HG03378 (cell line): ENCODE data around the gene GTF2IRD1.
"Not testable (repeated sequence)": the region's sequence is repeated elsewhere in the genome, so short reads cannot be mapped to it uniquely, and the experiment has no call there.

ENCODE experiments used
- ATAC-seq: cut with Tn5 transposase; IDR thresholded peaks from one replicate; pipeline ENCODE4 v1.9.1; 2021; ENCODE audit warnings: mild to moderate bottlenecking, moderate library complexity; ENCODE audit not compliant: unreplicated experiment

The GTF2IRD1 gene

DNA sequence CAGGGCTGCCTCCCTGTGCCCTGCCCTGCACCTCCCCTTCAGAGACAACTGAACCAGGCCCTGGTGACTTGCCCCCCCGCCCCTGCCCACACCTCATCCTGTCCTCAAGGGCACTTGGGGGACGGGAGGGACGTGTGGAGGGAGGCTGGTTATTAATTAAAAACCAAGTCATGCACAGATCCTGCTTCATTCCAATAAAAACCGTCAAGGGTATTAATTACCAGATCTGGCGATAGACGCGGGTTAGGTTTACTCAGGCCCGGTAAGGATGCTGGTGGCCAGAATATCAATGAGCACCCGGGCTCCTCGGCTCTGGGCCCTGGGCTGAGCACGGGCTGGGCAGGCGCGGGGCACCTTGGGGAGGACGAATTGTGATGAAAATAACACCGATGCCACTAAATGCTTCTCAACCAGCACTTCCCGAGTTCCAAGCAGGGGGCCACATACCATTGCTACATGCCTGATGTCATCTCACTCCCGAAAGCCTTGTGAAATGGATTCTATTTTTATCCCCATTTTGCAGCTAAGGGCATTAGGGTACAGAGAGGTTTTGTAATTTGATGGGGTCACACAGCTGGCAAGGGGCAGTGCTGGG, 24.5 kb upstream of the GTF2IRD1 start:
- ATAC-seq = no peak

DNA sequence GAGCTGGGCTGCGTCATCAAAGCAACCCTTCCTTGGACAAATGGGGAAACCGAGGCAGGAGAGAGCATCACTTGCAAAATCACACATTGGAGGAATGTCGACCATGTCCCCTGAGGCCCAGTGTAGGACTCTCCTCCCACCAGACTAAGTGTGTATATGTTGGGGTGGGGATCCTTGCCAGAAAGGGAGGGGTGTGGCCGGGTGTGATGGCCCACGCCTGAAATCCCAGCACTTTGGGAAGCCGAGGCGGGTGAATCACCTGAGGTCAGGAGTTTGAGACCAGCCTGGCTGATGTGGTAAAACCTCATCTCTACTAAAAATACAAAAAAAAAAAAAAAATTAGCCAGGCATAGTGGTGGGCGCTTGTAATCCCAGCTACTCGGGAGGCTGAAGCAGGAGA, 23.3 kb upstream of the GTF2IRD1 start:
- ATAC-seq = not testable (repeated sequence)

DNA sequence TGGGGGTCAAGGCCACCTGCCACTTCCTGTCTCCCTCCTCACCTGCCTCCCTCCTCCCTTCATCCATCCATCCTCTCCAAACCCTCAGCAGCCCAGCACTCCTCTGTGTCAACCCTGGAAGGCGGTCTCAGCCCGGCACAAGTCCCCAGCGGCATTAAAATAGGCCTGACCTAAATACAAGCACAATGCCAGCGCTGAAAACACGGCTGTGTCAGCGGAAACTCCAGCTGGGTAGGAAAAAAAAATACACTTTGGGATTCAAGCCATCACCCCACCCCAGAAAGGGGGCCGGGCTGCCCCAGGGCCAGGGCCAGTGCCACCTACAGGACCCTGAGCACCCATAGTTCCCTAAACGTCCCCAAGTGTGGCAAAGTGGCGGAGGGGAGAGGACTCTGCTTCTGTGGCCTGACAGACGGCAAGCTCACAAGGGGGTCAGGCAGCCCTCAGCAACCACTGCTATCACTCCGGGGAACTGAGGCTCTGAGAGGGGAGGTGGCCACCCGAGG, 22.7 kb upstream of the GTF2IRD1 start:
- no peak for ATAC-seq

DNA sequence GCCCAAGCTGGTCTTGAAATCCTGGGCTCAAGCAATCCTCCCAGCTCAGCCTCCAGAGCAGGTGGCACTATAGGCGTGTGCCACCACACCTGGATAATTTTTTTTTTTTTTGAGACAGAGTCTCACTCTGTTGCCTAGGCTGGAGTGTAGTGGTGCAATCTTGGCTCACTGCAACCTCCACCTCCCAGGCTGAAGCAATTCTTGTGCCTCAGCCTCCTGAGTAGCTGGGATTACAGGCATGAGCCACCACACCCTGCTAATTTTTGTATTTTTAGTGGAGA, 16.5 kb upstream of the GTF2IRD1 start:
- ATAC-seq = not testable (repeated sequence)

DNA sequence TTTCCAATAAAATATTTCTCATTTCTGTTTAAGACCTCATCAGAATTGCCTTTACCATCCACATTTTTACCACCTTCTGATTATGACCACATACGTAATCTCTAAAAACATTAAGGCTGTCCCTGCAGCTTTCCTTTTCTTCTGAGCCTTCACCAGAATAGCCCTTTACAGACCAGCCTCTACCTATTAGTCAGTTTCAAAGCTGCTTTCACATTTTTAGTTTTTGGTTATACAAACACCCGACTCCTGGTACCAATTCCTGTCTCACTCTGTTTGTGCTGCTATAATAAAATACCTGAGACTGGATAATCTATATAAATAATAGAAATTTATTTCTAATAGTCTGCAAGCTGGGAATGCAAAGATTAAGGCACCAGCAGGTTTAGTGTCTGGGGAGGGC, 15.4 kb upstream of the GTF2IRD1 start:
- ATAC-seq = no peak

DNA sequence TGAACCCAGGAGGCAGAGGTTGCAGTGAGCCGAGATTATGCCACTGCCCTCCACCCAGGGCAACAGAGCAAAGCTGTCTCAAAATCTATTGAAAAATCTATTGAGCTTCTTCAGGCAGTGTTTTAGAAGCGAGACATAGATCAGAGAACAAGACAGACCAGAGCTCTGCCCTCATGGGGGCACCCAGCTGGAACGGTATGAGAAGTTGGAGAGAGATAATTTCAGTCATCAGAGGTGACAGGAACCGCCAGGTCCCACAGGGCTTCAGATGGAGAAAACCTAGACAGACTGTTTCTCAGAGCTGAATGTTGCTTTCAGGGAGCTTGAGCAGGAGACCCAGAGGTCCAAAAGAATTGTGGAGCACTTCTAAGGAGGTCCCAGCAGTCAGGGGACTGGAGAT, 14.2 kb upstream of the GTF2IRD1 start:
- ATAC-seq = no peak

DNA sequence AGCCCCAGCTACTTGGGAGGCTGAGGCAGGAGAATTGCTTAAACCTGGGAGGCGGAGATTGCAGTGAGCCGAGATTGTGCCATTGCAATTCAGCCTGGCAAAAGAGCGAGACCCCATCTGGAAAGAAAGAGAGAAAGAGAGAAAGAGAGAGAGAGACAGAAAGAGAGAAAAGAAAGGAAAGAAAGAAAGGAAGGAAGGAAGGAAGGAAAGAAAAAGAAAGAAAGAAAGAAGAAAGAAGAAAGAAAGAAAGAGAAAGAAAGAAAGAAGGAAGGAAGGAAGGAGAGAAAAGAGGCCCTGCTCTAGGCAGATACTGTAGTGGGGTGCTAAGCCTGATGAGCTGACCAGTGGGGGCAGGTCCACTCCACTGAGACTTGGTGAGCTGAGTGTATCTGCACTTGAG, 13.6 kb upstream of the GTF2IRD1 start:
- not testable (repeated sequence) for ATAC-seq

DNA sequence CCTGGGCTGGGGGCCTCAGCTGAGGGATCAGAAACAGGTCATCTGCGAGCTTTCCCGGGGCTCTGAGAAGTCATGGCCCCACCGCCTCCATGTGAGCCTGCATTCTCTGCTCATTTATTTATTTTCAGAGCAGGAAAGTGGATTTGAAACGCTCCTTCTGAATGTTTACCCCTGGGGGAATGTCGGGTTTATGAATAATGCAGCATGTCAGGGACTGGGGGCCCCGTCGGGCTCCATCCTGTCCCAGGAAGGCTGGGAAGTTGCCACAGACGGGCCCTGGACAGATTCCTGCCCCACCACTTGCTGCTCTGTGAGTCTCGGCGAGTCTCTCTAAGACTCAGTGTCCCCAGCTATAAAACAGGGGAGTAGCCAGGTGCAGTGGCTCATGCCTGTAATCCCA, 11.9 kb upstream of the GTF2IRD1 start:
- no peak for ATAC-seq

DNA sequence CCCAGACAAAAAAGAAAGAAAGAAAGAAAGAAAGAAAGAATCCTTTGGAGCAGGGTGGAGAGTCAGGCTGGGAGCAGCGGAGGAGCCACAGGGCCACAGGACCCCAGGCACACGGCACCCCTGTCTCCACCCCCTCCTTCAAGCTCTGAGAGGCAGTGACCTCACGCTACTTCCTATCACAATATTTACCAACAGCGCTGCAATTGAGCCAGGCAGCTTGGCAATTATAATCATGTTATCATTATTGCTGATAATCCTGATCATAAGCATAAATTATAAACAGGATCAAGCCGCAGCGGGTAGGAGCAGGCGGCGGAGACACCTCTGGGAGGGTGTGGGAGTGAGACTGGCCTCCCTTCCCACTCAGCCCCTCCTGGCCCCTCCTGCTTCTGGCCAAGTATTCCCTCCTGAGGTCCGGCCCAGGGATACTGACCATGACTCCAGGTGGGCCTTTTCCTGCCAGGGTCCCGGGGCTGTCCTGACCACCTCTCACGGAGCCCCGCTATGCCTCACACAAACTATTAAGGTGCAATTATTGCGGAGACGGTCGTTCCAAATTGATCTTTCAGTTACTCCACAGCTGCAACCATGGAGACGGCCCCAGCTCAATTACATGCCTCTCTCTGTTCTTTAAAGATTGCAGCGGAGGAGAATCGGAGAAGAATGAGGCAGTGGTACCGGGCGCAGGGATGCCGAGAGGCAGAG, 10.0 kb upstream of the GTF2IRD1 start:
- no peak for ATAC-seq

DNA sequence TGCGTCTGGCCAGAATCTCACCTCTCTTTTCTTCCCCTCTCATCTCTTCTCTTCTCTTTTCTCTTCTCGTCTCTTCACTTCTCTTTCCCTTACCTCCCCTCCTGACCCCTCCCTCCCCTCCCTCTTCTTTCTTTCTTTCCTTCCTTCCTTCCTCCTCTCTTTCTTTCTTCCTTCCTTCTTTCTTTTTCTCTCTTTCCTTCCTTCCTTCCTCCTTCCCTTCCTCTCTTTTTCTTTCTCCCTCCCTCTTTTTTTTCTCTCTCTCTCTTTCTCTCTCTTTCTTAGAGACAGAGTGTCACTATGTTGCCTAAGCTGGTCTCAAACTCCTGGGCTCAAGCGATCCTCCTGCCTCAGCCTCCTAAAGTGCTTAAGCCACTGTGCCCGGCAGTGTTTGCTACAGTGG, 4.6 kb upstream of the GTF2IRD1 start:
- ATAC-seq = no peak

DNA sequence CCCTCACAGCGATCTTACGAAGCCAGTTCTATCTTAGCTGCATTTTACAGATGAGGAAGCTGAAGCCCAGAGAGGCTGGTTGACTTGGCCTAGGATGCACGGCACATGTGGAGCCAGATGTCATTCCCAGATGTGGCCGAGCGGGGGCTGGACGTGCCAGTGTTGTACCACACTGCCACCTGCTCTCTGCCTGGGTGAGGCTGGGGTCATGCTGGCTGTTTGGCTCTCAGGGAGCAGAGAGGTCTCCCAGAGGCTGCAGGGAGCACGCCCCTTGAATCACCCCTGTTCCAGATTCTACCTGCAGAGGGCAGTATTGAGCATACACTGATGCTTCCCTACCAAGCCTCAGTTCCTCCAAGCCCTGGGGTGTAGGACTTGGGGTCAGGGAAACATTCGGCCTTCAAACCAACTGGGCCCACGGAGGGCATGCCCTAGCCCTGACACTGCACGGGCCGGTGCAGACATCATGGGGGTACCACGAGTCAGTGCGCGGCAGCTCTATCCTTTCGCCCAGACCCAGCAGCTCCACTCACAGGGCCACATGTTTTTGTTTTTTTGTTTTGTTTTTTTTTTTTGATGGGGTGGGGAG, 3.8 kb upstream of the GTF2IRD1 start:
- ATAC-seq = no peak

DNA sequence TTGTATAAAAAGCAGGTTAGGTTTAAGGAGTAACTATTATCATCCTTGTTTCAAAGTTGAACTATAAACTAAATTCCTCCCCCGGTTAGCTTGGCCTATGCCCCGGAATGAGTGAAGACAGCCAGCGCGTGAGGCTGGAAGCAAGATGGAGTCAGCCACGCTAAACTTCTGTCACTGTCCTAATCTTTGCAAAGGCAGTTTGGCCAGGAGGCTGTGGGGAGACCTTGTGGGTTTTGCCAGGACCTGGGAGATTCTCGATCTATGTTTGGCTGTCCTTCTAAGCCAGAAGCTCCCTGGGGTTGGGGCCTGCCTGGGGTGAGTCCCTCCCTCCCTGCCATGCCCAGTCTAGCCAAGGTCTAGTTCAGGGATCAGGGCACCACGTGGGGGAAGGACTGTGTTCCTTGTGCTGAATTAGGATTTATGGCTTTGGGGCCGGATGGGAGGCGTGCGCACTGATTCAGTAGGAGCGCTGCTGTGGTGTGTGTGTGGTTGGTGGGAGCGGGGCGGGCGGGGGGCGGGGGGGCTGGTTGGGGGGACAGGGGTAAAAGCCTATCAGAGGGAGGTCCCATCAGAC, 871 bp upstream of the GTF2IRD1 start:
- no peak for ATAC-seq

DNA sequence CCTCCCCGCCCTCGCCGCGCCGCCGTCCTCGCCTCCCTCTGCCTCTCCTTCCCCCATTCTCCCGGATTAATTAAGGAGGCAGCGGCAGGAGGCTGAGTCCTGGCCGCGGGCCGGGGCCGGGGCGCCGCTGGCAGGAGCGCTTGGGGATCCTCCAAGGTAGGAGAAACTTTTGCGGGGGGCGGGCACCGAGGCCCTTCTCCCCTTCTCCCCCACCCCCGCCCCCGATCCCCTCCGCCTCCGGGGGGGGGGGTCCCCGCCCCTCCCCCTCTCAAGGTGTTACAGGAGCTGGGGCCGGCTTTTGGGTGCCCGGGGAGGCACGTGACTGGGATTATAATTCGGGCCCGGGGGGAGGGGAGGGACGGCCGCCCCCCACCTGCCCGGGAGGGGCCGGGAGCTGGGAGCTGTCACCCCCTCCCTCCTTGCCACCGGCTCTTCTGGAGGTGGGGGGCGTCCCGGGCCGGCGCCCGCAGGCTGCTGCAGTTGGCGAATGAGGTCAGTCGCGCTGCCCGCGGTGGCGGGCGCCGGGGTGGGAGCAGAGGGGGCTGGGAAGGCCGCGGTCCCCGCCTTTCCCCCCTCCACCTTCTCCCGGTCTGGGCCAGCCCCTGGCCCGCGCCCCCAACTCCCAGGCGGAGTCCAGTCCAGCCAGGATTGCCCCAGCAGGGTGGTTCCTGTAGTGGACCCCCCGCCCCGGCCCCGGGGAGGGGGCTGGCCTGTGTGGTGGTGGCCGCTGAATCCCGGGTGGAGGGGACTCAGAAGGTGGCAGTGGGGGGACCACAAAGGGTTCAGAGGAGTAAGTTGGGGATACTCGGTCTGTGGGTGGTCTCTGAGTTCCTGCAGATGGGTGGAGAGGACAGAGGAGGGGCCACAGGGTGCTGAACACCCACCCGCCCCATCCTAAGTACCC, 567 bp downstream of the GTF2IRD1 start:
- ATAC-seq = no peak

DNA sequence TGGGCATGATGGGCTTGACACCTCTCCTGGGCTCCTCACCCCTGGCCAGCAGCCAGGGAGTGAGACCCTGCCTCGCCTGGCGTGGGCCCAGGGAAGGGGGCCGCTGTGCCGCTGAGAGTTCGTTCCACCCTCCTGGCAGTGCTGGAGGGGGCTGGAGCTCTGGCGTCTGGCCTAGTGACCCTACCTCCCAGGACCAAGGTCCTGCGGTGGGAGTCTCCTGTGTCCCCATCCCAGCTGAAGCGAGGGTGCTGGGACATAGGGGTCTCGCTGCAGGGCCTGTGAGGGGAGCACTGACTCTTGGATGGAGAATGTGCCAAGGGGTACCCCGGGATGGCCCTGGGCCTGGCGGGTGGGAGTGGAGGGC, 1.2 kb downstream of the GTF2IRD1 start:
- no peak for ATAC-seq

DNA sequence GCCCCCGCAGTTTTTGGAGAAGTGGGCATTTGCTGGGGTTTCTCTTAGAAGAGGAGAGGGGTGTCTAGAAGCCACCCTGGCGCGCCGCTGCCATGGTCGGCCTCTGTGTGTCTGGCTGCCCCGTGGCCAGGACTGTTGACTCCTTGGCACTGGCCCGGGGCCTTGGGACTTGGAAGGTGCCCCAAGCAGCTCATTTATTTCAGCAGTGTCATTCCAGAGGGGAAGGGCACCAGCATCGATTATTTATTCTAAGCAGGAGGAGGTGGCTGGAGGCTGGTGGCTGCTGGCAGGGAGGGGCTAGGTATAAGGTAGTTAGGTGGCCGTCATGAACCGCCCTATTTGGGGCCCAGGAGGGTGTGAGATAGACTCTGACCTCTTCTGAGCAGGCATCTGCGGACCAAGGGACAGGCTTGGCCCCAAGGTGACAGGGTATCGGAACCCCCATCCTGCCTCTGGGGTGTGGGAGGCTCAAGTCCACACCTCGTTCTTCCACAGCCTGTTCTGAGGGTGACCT, 1.6 kb downstream of the GTF2IRD1 start:
- ATAC-seq = no peak

DNA sequence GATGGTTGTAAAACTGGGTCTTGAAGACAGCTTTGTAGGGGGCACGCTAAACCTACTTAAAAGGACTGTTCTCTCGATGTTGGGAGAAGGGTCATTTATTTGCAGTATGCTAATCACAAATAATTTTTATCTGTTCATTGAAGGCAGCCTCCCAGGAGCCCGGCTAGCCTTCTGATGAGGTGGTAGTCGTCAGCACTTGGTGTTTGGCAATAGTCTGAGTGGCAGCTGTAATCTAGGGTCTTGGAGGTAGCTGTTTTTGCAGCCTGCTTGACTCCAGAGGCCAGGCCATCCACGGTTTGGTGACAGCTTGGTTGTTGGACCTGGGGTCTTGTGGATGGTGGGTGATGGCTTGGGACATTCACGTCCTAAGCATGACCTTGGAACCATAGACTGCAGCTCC, 2.2 kb downstream of the GTF2IRD1 start:
- ATAC-seq = no peak

DNA sequence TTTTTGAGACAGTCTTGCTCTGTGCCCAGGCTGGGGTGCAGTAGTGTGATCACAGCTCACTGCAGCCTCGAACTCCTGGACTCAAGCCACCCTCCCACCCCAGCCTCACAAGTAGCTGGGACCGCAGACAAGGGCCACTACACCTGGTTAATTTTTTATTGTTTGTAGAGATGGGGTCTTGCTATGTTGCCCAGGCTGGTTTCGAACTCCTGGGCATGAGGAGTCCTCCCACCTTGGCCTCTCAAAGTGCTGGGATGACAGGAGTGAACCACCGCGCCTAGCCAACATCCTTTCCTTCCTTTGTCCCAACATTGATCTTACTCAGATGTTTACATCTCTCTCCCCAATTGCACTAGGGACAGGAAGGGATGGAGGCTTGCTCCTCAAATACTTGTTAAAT, 3.3 kb downstream of the GTF2IRD1 start:
- ATAC-seq = no peak

DNA sequence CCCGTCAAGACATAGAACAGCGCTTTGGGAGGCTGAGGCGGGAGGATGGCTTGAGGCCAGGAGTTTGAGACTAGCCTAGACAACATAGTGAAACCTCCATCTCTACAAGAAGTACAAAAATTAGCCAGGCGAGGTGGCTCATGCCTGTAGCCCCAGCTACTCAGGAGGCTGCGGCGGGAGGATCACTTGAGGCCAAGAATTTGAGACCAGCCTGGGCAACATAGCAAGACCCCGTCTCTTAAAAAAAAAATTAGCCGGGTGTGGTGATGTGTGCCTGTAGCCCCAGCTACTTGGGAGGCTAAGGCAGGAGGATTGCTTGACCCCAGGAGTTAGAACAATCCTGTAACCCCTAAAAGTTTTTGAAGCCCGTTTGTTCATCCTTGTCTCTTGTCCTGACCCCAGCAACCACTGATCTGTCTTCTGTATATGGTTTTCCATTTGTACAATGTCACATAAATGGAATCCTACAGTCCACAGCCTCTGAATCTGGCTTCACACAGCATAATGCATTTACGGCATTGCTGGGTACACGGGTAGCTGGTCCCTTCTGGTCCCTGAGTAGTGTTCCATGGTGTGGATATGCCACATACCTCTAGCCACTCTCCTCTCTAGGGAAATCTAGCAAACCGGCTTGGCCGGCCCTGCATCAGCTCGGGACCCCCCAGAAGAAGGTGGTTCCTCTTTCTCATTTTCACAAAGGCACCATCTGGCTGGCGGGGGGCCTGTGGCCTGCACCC, 8.4 kb downstream of the GTF2IRD1 start:
- no peak for ATAC-seq

DNA sequence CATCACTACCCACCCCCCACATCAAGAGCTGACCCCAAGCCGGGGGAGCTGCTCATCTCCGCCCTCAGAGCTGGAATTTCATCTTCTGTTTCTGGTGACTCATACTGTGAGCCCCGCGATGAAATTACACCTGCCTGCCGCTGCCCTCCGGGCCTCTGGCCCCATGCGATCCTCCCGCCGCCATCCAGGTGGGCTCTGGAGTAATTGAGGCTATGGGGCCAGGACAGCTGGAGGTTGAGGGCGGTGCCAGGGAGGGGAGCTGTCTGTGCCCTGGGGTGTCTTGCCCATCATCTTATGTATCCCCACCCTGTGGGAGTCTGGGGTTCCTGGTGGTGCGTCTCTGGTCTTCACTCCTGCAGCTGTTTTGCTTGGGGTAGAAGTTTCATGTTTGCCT, 9.0 kb downstream of the GTF2IRD1 start:
- no peak for ATAC-seq
